NT2/D1 (cell line): ENCODE results near the gene TRMO.

Experiments used
- YY1 ChIP-seq: IDR thresholded peaks from 2 replicates; pipeline ENCODE4 v1.6.1; 2011; ENCODE audit not compliant: insufficient read length, insufficient read depth
- ZNF274 ChIP-seq: IDR thresholded peaks from 2 replicates; pipeline ENCODE4 v1.6.1; 2011; ENCODE audit warnings: mild to moderate bottlenecking, low read depth, low read length

- no peak for TF ChIP-seq YY1
- no peak for TF ChIP-seq ZNF274
Measured at GRCh38 chr9:97969014-97969413, 46.7 kb upstream of the TRMO start.
